GM19239 (cell line): ENCODE measurements around the gene NPHP1.
"Not testable (repeated sequence)": the region's sequence is repeated elsewhere in the genome, so short reads cannot be mapped to it uniquely, and the experiment has no call there.

Experiments
- DNase-seq: peaks from one replicate; pipeline ENCODE4 v3.0.0; 2011; ENCODE audit warnings: low spot score; ENCODE audit not compliant: insufficient read length
- FAIRE-seq: peaks from 2 replicates; lab custom pipeline; 2011; peaks lifted over from hg19 to GRCh38; lab: Jason Lieb, UNC

NPHP1 gene

DNA sequence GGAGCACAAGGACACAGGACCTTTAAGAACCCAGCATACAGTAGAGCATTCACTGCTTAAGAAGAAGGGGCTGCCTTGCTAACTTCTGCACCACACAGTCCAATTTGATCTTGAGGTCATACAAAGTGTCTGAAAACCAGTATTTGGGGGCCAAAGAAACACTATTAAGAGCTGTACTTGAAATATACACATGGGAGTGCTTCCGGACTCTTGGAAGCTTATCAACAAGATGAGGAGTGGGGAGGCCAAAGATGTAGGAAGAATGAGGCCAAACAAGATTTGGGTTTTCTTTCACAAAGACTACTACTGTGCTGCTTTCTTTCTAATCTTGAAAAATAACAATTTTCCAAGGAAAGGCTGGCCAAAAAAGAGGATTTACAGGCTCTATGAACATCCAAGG, 64.4 kb downstream of the NPHP1 start:
- no peak for FAIRE-seq
- no peak for DNase-seq

DNA sequence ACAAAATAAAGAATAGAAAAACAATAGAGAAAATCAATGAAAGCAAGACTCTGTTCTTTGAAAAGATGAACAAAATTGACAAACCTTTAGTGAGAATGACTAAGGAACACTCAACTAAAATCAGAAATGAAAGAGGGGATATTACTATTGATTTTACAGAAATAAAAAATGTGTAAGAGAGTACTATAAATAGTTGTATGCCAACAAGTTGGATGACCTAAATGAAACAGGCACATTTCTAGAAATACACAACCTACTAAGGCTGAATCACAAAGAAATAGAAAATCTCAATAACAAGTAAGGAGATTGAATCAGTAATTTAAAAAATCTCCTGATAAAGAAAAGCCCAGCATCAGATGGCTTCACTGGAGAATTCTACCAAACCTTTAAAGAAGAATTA, 70.8 kb downstream of the NPHP1 start:
- DNase-seq (no peak), FAIRE-seq (no peak)

DNA sequence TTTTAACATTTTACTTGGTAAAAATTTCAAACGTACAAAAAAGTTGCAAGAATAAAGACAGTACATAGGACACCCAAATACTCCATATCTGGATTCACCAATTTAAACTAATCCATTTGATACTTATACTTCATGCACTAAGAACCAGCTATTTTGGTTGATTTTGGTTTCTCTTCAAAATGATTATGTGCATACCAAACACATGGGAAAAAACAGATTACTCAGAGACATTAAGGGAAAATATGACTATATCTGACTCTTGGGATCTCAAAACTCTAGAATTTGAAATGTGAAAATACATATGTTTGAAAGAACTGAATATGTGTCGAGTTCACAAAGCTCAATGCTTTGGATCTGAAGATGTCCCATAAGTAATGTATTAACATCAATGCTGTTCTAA, 73.6 kb downstream of the NPHP1 start:
- no peak for DNase-seq
- no peak for FAIRE-seq

DNA sequence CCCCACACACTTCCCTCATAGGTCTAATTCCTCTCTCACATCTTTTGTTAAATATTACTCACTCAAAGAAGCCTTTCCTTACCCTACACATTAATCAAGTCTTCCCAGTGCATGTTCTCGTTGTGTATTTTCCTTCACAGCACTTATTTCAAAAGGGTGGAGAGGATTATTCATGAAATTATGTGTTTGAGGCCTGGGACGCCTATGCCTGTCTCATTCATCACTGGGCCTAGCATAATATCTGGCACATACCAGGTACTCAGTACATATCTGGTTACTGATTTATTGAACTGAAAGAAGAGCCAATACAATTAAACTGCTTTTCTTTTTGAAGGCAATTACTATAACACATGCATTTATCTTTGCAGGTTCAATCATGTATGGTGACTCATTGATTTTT, 74.1 kb downstream of the NPHP1 start:
- FAIRE-seq (no peak), DNase-seq (no peak)

DNA sequence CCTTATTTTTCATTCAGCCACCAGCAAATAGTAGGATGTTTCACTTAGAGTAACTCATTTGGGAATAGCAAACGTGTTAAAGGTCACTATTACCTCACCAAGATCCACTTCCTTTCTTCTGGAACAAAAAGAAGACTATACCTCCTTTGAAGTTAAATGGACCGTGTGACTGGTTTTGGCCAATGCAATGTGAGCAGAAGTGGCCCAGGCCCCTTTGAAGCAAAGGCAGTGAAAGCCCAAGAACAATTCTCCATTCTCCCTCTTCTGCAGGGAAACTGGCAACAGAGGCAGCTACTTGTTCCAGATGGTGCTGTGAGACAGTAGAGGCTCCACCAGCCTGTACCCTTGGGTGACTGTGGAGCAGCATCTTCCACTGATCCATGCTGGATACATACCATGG, 77.9 kb downstream of the NPHP1 start:
- FAIRE-seq (no peak), DNase-seq (no peak)

DNA sequence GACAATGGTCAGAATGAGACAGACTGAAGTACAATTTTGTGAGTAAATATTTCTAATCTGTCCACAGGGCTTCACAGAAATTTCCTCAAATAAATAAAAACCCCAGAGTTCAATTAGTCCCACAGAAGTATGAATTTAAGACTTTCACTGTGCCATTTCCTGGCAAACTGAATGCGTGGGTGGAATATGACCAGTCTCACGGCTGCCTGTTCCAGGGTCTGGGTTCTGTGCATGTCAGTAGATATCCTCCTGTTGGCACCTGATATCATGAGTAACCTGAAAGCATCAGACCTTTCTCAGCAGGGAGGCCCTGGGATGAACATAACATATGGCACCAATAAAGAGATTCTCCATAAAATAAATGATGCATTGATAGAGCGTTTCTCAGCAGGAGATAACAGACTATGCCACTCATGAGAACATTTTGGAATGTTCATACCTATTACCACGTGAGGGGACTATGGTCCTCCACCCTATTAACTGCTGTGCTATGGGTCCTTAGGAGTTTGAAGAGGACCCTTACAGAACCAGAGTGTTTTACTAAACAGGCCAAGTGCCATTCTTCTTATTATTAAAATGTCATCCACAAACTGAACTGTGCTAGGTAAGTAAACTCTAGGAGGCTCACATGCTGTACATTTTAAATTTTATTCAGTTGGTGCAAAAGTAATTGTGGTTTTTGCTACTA, 78.6 kb downstream of the NPHP1 start:
- FAIRE-seq (no peak), DNase-seq (no peak)

DNA sequence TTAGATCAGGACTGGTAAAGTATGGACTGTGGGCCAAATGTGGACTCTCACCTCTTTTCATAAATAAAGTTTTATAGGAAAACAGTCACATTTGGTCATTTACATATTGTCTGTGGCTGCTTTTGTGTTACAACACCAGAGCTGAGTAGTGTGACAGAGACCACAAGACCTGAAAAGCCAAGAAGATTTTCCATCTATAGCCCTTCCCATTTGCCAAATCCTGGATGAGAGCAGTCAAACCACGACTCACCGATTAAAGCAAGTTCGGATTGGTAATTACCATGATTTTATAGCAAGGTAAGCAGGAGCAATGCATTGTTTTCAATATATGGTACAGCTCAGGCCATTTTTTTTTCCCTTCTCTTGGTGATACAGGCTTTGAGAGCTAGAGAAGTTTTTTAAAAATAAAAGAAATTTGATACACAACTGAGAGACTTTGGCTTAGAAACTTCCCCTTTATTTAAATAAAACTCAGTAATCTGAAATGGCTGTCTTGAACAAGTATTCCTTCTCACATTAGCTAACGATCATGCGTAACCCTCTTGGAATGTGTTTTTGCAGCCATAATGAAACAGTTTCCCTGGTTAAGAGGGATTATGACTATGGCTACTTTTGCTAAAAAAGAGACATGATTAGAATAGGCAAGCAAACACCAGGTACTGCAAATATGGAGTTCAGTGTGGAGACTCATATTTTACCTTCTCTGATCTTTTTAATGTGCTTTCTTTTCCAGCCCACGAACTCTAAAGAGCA, 79.7 kb downstream of the NPHP1 start:
- FAIRE-seq (no peak), DNase-seq (no peak)

DNA sequence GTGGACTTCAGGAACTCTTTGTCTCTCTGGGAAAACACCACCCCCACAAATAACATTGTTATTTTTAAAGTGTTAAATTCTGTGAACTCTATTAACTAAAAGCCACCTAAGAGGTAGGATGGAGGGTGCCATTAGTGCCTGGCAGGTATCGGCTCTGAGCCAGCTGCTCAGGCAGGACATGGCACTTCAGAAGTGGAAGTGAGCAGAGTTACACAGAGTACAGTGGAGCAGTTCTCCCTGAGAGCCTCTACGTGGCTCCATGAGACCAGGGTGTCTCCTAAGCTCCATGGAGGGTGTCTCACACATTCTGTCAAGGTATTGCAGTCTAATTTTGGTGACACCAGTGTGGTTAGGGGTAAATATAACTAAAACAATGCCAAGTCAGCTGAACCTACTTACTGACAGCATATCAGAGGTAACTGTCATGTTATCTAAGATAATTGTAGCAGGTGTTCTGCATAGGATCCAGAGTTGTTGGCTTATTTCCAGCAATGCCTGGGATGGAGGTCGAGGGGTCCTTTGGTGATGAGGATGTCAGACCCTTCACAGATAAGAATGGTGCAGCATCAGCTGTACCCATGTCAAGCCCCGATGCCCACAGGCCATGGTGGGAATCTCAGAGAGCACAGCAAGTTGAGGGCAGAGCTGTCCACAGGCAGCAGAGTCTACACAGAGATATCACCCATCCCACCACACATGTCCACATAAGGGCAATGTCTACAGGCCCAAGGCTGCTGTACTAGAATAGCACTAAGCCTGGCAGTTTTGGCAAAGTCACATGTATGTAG, 80.6 kb downstream of the NPHP1 start:
- DNase-seq, result no peak
- no peak for FAIRE-seq

DNA sequence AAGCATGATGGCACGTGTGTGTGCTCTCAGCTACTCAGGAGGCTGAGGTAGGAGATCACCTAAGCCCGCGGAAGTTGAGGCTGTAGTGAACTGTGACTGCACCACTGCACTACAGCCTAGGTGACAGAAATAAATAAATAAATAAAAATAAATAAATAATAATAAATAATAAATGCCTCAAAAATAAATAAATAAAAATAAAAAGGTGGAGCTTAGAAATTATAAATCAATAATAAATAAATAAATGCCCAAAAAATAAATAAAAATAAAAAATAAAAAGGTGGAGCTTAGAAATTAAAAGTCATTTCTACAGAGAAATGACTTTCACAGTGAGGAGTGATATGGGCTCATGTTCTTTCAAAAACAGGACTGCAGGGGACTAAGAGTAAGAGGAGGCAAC, 83.2 kb downstream of the NPHP1 start:
- DNase-seq, result no peak
- no peak for FAIRE-seq

DNA sequence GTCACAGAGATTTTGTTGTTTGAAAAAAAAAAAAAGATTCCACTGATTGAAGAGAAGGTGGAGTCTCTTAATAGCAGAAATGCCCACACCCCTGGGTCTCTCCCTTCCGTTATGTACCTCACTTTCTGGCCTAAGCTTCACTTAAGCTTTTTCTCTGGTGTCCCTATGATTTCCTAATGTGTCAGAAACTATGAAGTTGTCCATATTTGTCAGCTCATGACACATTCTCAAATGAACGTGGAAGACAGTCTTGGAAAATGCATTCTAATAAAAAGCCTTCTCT, 83.8 kb downstream of the NPHP1 start:
- DNase-seq (no peak), FAIRE-seq (no peak)

DNA sequence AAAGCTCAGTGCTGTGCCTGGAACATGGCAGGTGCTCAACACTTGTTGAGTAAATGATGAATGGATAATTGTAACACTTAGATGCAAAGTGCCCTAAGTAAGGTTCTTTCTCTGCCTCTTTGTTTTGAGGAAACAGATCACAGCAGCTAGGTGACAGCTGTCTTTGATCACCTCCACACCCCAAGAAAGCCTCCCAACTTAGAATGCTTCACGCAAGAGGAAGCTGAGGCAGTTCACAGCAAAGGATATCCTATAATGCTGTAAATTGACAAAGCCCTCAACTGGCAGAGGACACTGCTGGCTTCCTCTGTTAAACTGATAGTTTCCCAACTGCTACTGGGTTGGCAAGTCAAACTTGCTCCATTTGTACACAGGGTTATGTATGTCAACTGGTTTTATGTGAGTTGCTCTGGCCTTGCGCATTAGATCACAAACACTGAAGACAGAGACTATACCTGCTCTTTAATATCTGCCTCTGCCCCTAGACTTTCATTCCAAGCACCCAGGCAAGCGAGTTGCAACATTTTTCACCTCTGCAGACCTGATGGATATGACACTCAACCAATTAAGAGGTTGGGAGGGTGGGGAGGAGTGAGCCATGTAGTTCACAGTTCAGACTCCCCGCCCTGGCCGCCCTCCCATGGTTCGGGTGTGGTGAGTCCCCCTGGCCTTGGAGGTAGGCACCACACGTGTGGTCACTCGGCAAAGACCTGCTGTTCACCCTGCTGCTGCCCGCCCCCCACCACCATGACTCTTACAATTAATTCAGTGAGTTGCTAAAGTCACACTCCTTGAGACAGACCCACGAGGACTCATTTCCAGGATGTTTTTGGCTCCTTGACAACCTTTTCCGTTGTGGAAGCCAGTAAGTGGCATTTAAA, 84.4 kb downstream of the NPHP1 start:
- FAIRE-seq (no peak), DNase-seq (no peak)

DNA sequence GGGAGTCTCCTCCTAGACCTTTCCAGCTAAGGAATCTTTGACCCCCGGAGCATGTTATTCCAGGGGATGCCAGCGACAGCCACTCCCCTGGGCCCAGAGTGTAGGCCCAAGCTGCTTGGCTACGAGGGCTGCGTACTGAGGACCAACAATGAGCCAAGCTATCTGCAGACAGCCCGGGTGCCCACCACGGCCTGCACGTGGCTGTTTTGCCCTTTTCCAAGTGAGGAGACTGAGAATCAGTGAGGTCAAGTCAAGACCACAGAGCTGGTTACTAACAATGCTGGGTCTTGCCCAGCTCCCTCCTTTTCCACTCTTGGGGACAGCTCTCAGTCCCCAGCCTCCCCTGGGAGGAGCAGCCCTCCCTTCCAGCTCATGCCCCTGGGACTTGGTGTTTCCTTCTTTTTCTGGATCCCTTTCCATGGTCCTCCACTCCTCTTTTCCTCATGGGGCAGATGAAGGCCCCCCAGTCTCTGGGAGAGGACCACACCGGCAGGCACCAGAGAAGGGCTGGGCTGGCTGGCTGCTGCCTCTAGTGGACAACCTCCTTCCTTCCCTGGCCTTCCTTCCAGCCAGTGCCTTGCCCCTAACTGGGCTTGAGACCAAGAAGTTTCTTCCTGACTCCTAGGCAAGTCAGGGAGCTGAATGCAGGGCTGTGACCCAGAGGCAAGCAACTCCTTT, 88.6 kb downstream of the NPHP1 start:
- DNase-seq (no peak), FAIRE-seq (no peak)

DNA sequence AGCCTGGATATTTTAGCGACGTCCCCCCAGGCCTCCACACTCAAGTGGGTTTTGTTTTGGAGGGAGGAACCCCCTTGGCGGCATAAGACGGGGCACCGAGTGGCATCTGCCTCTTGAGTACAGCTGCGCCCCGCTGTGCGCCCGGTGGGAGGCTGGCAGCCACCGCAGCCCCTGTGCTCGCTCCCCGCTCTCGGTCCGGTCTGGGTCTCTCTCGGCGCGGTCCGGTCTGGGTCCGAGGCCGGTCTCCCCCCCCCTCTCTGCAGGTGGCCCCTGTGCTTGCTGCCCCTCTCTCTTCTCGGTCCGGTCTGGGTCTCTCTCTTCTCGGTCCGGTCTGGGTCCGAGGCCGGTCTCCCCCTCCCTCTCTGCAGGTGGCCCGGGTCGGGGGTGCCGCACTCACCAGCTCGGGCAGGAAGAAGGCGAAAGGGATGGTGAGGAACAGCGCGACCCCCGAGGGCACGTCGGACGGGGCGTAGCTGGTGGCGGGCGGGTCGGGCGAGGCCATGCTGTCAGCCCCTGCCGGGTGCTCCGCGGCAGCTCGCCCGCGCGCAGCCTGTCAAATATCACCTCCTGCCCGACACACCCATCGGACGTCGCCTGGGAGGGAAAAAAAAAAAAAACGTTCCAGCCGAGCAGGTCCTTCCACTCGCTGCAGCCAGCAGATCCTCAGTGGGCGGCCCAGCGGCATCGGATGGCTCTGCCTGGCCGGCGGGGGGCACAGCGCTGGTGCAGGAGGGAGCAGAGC, 89.4 kb downstream of the NPHP1 start, which contains the start of gene MALL:
Gene MALL (minus strand): TSS at position 532 of the 742 bp plus-strand sequence. CDS start 30 bp downstream, at position 502.
- DNase-seq, result no peak
- FAIRE-seq, result no peak

DNA sequence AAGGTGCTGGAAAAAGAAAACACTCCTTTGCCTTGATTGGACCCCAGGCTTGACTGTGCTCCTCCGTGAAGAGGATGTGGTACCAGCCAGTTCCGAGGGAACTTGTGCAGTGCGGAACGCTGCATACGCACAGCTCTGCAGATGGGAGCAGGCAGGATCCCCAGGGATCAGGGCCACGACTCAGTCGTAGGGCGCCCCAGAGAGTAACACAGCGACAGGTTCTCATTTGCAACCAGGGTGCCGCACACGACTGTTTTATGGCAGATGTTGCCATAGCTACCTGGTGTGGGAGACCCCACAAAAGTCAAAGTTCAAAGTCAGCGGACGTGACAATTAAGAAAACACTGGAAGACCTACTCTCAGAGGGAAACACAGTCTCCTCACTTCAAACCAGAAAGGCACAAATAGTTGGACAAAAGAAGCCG, 90.0 kb downstream of the NPHP1 start:
- DNase-seq (no peak), FAIRE-seq (no peak)

DNA sequence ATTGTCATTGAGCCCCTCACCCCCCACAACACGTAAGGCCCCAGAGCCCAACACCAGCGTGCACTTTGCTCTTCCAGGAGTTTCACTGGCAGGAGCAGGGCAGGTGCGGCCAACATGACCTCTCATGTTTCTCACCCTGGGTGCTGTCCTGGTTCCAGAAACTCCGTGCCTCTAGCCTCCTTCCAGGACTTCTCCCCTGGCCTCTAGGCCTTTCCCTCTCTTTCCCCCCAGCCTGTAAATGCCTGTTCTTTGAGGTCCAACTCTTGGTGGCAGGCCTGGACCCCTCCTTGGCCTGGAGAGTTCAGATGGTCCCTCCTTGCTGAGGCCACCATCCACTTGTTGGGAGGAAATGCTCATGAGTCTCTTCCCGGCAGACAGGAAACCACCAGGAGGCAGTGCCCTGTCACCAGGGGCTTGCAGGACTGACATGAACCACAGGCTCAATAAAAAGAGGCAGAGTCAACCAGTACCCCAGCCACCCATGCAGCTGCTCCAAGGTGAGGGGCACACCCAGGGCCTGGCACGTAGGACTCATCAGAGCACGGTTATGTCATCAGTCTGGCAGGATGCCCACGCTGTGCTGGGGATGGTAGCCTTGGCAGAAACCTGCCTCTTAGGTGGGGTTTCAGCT, 90.7 kb downstream of the NPHP1 start:
- DNase-seq, result no peak
- FAIRE-seq, result no peak

DNA sequence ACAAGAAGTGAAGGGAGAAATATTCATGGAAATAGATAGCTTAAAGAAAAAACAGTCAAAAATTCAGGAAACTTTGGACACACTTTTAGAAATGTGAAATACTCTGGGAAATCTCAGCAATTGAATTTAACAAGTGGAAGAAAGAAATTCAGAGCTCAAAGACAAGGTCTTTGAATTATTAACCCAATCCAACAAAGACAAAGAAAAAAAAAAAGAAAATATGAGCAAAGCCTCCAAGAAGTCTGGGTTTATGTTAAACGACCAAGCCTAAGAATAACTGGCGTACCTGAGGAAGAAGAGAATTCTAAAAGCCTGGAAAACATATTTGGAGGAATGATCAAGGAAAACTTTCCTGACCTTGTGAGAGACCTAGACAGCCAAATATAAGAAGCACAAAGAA, 96.5 kb downstream of the NPHP1 start:
- FAIRE-seq, DNase-seq: not testable (repeated sequence)

DNA sequence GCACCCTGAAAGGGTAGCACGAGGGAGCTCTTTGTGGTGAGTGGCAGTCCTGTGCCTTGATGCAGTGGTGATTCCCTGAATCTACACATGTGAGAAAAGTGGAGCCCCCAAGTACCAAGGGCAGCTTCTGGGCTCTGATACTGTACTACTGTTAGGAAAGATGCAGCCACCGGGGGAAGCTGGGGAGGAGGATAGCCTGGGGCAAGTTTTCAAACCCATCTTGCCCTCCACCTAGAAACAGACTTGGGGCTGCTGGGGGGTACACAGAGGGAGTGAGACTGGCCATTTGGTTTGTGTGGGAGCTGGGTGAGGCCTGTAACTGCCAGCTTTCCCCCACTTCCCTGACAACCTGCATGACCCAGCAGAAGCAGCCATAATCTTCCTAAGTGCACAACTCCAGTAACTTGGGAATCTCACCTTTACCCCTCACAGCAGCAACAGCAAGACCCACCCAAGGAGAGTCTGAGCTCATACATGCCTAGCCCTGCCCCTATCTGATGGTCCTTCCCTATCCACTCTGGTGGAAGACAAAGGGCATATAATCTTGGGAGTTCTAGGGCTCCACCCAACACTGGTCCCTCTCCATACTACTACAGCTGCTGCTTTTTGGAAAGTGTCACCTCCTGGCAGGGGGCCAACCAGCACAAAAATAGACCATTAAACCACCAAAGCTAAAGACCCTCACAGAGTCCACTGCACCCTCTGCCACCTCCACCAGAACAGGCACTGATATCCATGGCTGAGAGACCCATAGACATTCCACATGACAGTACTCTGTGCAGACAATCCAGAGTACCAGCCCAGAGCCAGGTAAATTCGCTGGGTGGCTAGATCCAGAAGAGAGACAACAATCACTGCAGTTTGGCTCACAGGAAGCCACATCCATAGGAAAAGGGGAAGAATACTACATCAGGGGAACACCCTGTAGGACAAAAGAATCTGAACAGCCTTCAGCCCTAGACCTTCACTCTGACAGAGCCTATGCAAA, 97.4 kb downstream of the NPHP1 start:
- FAIRE-seq (no peak), DNase-seq (no peak)
